ENCODE measurements around the gene FZD1.
"Not testable (repeated sequence)": the region's sequence is repeated elsewhere in the genome, so short reads cannot be mapped to it uniquely, and the experiment has no call there.

FZD1 gene

DNA sequence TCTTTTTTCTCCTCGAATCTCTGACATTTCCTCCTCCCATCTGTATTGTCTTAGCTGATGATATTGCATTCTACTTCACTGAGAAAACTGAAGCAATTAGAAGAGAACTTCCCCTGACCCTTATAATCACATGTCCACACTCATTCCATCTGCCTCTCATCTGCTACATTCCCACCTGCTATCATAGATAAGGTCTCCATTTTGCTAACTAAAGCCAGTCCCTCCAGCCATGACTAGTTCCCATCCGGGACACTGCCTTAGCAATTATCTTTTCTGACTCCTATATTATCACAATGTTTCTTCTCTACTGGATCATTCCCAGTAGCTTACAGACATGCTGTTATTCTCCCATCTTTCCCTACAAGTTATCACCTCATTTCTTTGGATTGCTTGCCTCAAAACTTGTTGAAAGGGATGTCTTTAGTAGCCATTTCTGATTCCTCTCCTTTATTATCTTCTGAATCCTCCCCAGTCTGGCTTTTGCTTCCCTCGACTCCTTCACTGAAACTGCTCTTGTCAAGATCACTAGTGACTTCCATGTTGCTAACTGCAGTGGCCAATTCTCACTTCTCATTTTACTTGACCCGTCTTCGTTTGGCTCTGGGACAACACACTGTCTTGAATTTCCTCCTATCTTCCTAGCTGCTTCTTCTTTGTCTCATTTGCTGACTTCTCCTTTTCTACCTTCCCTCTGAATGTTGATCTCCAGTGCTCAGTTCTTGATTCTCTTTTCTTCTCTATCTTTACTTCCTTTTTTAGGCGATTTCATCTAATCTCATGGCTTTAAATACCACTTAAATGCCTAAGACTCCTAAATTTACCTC is 35.9 kb downstream of the FZD1 start:
- DNase-seq = no peak

DNA sequence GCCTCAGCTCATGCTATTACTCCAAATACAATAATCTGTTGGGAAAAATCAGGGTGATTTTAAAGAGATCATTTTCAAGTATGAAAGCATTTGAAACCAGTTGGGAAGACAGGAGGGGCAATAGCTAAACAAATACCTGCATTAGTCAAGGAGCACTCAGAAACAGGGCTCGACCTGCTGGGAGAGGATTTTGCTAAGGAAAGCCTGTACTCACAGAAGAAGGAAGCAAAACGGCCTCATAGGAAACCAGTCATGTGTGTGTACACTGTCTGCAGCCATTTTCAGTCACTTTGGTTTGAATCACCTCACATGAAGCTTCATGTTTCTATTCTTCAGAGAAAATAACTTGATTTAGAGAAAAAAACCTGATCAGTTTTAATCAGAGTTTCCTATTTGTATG is 38.6 kb downstream of the FZD1 start:
- DNase-seq = no peak

DNA sequence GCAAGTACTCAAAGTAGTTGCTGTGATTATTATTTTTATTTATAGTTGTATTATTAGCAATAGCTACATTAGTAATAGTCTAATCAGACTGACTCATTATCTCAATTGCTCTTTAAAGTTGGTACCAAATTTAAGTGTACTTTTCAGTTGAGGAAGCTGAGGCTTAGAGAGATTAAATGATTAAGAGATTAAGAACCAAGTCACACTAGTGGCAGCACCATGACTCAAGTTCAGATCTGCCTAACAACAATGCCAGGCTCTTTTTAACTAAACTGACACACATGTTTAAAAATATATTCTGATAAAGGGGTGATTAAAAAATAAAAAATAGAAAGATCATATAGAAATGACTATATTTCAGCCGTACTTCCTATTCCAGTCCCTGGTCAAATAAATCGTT is 42.0 kb downstream of the FZD1 start:
- DNase-seq = no peak

GRCh38 chr7:91307467-91307866 is 43.2 kb downstream of the FZD1 start:
- DNase-seq = no peak

DNA sequence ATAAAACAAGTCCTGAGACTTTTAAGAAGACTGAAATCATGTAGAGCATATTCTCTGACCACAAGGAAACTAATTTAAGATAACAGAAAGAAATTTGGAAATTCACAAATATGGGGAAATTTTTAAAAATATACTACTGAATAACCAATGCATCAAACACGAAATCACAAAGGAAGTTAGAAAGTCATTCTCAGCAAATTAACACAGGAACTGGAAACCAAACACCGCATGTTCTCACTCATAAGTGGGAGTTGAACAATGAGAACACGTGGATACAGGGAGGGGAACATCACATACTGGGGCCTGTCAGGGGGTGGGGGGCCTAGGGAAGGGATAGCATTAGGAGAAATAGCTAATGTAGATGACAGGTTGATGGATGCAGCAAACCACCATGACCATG is 44.0 kb downstream of the FZD1 start:
- DNase-seq = not testable (repeated sequence)

GRCh38 chr7:91310830-91311460 is 46.7 kb downstream of the FZD1 start:
- no peak for DNase-seq

- DNase-seq = no peak
These were observed 47.6 kb downstream of the FZD1 start for GRCh38 chr7:91311839-91312238.

DNA sequence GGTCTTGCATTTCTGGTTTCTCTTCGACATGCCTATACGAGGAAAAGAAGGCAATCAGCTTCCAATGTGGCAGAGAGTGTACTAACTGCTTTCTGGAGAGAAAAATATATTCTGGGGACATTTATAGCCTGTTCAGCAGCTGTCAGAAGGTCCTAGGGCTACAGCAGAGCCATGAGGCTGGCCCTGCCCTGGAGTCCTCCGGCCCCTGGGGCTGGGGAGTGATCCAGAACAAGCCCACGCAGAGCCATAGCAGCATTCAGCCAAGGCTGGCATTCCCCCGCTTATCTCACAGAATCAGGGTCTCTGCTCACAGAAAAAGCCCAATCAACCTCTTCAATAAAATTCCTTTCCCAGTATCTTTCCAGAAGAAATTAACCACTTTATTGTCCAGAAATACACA is 48.9 kb downstream of the FZD1 start:
- no peak for DNase-seq

GRCh38 chr7:91314591-91315323 is 50.5 kb downstream of the FZD1 start:
- DNase-seq = no peak

DNA sequence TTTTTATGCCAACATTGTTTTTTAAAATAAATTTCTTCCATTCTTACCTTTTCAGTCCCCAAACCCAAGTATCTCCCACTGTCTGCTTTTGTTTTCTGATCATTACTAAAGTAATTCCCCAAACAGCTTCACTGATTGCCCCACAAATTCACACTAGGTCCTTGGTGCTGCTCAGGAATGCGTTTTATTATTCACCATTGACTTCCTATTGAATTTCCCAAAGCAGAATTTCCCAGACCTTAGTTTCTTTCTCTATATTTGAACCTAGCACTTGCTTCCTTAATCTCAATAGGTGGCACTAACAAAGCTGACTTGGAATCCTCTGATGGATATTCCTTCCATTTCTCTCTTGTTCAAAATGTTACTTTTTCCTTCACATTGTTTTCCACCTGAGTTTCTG is 52.2 kb downstream of the FZD1 start:
- DNase-seq = no peak

GRCh38 chr7:91319351-91319750 is 55.1 kb downstream of the FZD1 start:
- no peak for DNase-seq

- no peak for DNase-seq
These were observed 56.3 kb downstream of the FZD1 start for GRCh38 chr7:91320366-91321078.

Data from T1000 (cell line).